RWPE1 (cell line): ENCODE measurements around the gene CBX1.
A peak's percentile ranks its signal among the peaks of the same experiment; 100 is the strongest.
"Not testable (repeated sequence)": the region's sequence is repeated elsewhere in the genome, so short reads cannot be mapped to it uniquely, and the experiment has no call there.

ENCODE experiments used
- CTCF ChIA-PET: fragments of 350-600 bp; sonication (Branson Sonifier 250); formaldehyde crosslinking; extraction: SDS; loops from one replicate; lab custom pipeline; 2021; lab: Yijun Ruan, JAX
- POLR2A ChIA-PET: fragments of 400-600 bp; formaldehyde crosslinking; extraction: SDS; loops from one replicate; lab custom pipeline; 2020; ENCODE audit warnings: antibody characterized with exemption; ENCODE audit not compliant: low non-redundant PET; lab: Yijun Ruan, JAX
- DNase-seq: peaks from one replicate; pipeline ENCODE4 v3.0.0; 2012; ENCODE audit warnings: low spot score
- H3K27ac ChIP-seq: fragments of 450-650 bp; 2 replicates; pipeline ENCODE4 v1.5.1; 2017
- CTCF ChIP-seq: fragments of 450-650 bp; conservative IDR thresholded peaks from 2 replicates; pipeline ENCODE4 v1.5.1; 2017; ENCODE audit warnings: low read depth, mild to moderate bottlenecking

The CBX1 gene

DNA sequence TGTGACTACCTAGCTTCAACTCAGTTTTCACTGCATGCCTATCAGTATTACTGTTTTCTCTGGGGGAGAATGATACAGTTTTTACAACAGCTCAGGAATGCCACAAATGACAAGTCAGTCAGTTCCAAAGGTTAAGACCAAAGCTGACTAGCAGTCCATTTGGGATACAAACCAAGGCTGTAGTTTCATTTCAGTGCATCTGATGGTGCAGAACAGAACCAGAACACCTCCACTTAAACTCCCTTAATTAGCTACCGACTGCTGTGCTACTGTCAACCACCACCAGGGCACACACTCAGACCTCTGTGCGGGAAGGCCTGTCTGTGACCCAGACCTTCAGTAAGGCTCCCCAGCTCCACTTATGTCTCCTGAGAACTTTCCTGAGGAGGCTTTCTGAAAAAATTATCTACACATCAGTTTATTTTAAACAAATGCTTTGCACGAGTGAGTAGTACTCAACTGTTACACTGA is 32.8 kb downstream of the CBX1 start:
- DNase-seq: no peak
- TF ChIP-seq CTCF: no peak; the same call in 1 of the 2 replicates
- POLR2A ChIA-PET: no interaction called here
- CTCF ChIA-PET: interaction anchor here (0.7 to 1.9 kb wide), 5 partner anchors 12 to 121 kb away, joined by 3 to 8 read pairs (median 5); no protein-coding TSS in a partner anchor
- peak overlapping the region; percentile 75 for H3K27ac ChIP-seq

DNA sequence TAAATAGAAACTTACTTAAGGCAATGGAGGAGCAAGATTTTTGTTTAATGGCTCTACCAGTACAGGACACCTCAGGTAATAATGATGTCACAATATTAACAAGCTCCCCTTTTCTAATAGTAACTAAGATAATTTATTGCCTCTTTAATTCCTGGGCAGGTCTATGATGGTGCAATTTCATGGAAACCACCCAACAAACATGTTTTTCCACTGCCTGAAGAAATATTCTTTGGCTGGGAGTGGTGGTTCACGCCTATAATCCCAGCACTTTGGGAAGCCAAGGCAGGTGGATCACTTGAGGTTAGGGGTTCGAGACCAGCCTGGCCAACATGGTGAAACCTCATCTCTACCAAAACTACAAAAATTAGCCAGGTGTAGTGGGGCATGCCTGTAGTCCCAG is 33.5 kb downstream of the CBX1 start:
- POLR2A ChIA-PET, DNase-seq: not testable (repeated sequence)
- CTCF ChIA-PET: interaction anchor here (0.8 to 1.9 kb wide), 5 partner anchors 13 to 1159 kb away, joined by 3 to 8 read pairs (median 5); no protein-coding TSS in a partner anchor
- H3K27ac ChIP-seq: peak overlapping the region; percentile 75

GRCh38 chr17:48067245-48067644 is 34.0 kb downstream of the CBX1 start:
- no peak for DNase-seq
- CTCF ChIA-PET: interaction anchor here (0.6 to 1.9 kb wide), 5 partner anchors 13 to 120 kb away, joined by 3 to 8 read pairs (median 5); no protein-coding TSS in a partner anchor
- POLR2A ChIA-PET: no interaction called here
- TF ChIP-seq CTCF: no peak
- H3K27ac ChIP-seq: peak overlapping the region; percentile 75

GRCh38 chr17:48066656-48067055 is 34.6 kb downstream of the CBX1 start:
- no peak for DNase-seq
- no peak for TF ChIP-seq CTCF
- H3K27ac ChIP-seq: no peak overlapping the region
- CTCF ChIA-PET: interaction anchor here (0.6 to 1.7 kb wide), 3 partner anchors 23 to 70 kb away, joined by 3 to 8 read pairs (median 5); no protein-coding TSS in a partner anchor
- POLR2A ChIA-PET: no interaction called here

- H3K27ac ChIP-seq: peak overlapping the region; percentile 80
- TF ChIP-seq CTCF: no peak
- no peak for DNase-seq
- ChIA-PET CTCF (interaction anchor here (0.6 to 1.0 kb wide), 2 partner anchors 23 to 87 kb away, joined by 3 read pairs; no protein-coding TSS in a partner anchor), POLR2A (no interaction called here)
Observed at GRCh38 chr17:48066192-48066591, 35.1 kb downstream of the CBX1 start.

DNA sequence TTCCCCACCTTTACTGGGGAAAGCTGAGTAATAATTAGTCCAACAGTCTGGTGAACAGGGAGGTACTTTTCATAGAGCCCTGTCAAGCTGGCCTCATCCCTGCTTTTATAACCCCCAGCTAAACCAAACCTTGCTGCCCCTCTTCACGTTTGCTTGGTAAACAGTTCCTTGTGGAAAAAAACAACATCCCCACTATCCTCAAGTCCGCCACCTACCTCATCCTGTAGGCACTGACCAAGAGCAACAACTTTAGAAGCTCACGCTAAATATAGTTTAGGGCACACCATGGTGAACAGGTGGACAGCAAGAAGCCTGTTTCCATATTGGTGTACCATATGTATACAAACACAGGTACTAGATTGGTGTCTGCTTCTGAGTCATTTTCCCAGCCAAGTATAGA is 36.6 kb downstream of the CBX1 start:
- ChIA-PET CTCF (interaction anchor here (0.9 kb wide), 1 partner anchor 10 kb away, joined by 3 read pairs; no protein-coding TSS in a partner anchor), POLR2A (interaction anchor here (1.1 kb wide), 1 partner anchor 16 kb away, joined by 6 read pairs; the partner anchor contains the start of gene NFE2L1)
- no peak for DNase-seq
- H3K27ac ChIP-seq: no peak overlapping the region
- no peak for TF ChIP-seq CTCF

DNA sequence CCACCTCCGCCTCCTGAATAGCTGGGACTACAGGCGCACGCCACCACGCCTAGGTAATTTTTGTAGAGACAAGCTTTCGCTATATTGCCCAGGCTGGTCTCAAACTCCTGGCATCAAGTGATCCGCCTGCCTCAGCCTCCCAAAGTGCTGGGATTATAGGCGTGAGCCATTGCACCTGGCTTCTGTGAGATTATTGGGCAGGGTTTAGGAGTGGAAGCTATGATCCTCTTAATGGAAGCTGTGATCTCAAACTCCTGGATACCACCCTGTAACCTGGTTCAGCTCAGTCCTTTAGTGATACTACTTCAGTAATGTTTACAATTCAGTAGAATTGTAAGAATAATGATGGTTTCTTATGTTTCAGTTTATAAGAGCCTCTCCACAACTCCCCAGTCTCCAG is 39.0 kb downstream of the CBX1 start:
- no peak for DNase-seq
- ChIA-PET CTCF (no interaction called here), POLR2A (no interaction called here)
- H3K27ac ChIP-seq: peak overlapping the region; percentile 62
- TF ChIP-seq CTCF: no peak
